Suprapubic skin (tissue), 4 donors: Measurements from ENCODE around the gene RBBP8NL. TPM values are rescaled to one million over a fixed set of nuclear protein-coding genes. Genes with fewer than 3 reads are reported as not detected.
"Not testable (repeated sequence)": the region's sequence is repeated elsewhere in the genome, so short reads cannot be mapped to it uniquely, and the experiment has no call there.

Experiments used
- DNase-seq, 2 donors: peaks; one replicate each; pipeline ENCODE4 v3.0.0-alpha.2; 2019; ENCODE audit warnings: low spot score in 2 of 2
- H3K27ac ChIP-seq: fragments of 200-600 bp; sonication (generic); one replicate; pipeline ENCODE4 v1.5.1; 2019
- H3K27me3 ChIP-seq: fragments of 200-600 bp; sonication (generic); one replicate; pipeline ENCODE4 v1.5.1; 2019
- H3K36me3 ChIP-seq: fragments of 200-600 bp; sonication (generic); one replicate; pipeline ENCODE4 v1.5.1; 2019
- H3K4me1 ChIP-seq: fragments of 200-600 bp; sonication (generic); one replicate; pipeline ENCODE4 v1.5.1; 2019
- H3K4me3 ChIP-seq: fragments of 200-600 bp; sonication (generic); one replicate; pipeline ENCODE4 v1.5.1; 2019; ENCODE audit warnings: mild to moderate bottlenecking
- H3K9me3 ChIP-seq: fragments of 200-600 bp; sonication (generic); one replicate; pipeline ENCODE4 v1.5.1; 2019
- EP300 ChIP-seq: sonication (generic); formaldehyde crosslinking; IDR thresholded peaks from one replicate; pipeline ENCODE4 v1.6.1; 2017; ENCODE audit warnings: antibody characterized with exemption
- POLR2A ChIP-seq, 2 donors: fragments of 450-650 bp; IDR thresholded peaks; one replicate each; pipeline ENCODE4 v1.6.1; 2017; ENCODE audit warnings: antibody characterized with exemption in 2 of 2, mild to moderate bottlenecking in 2 of 2, moderate library complexity in 2 of 2
- POLR2AphosphoS5 ChIP-seq, 3 donors: sonication (generic); formaldehyde crosslinking; IDR thresholded peaks; one replicate each; pipeline ENCODE4 v1.6.1; 2017; ENCODE audit warnings: antibody characterized with exemption in 3 of 3
- WGBS: methylation state at CpG from one replicate; pipeline ENCODE4 v1.1.5; 2018; 5-methylcytosine and 5-hydroxymethylcytosine counted together
- total RNA-seq, 4 donors: library from RNA; depleted of rRNA; stranded (reverse); fragments of >200 nt; gene quantifications; one replicate each; pipeline ENCODE4 v1.1.0, GENCODE V29; 2016
- TF ChIP-seq, protein P1 (sequence below), 2 donors: fragments of 200-600 bp in 1 of 2; fragments of 450-650 bp in 1 of 2; sonication (generic) in 1 of 2; IDR thresholded peaks; one replicate each; pipeline ENCODE4 v1.5.1; 2016 to 2019; ENCODE audit warnings: antibody characterized with exemption in 2 of 2, mild to moderate bottlenecking in 1 of 2, moderate library complexity in 1 of 2

The RBBP8NL gene
- total RNA-seq, 4 donors from 2014 or later = 2.0 to 6.6 (median 3.9) TPM

- WGBS = no CpG with 5 or more reads among the region's 10 CpGs
- TF ChIP-seq POLR2A (IDR thresholded peaks at IDR 0.05) (no peak), EP300 (no peak), POLR2AphosphoS5 (IDR thresholded peaks at IDR 0.05) (no peak)
- TF ChIP-seq, protein P1, sequence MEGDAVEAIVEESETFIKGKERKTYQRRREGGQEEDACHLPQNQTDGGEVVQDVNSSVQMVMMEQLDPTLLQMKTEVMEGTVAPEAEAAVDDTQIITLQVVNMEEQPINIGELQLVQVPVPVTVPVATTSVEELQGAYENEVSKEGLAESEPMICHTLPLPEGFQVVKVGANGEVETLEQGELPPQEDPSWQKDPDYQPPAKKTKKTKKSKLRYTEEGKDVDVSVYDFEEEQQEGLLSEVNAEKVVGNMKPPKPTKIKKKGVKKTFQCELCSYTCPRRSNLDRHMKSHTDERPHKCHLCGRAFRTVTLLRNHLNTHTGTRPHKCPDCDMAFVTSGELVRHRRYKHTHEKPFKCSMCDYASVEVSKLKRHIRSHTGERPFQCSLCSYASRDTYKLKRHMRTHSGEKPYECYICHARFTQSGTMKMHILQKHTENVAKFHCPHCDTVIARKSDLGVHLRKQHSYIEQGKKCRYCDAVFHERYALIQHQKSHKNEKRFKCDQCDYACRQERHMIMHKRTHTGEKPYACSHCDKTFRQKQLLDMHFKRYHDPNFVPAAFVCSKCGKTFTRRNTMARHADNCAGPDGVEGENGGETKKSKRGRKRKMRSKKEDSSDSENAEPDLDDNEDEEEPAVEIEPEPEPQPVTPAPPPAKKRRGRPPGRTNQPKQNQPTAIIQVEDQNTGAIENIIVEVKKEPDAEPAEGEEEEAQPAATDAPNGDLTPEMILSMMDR (IDR thresholded peaks at IDR 0.05) = no peak
- Histone ChIP-seq H3K36me3 (no peaks in the 10 kb centered on the region), H3K9me3 (no peaks in the 10 kb centered on the region), H3K27me3 (peaks cover 50% of the 10 kb centered on the region), H3K27ac (peak overlapping the region; percentile 58), H3K4me1 (peaks cover 28% of the 10 kb centered on the region), H3K4me3 (no peak overlapping the region)
- DNase-seq = no peak
These were observed 648 bp upstream of the RBBP8NL start for GRCh38 chr20:62428002-62428372.

GRCh38 chr20:62426699-62427131 lies 624 bp downstream of the RBBP8NL start:
- peak overlapping the region; percentile 34 for H3K4me3 ChIP-seq
- peaks cover 28% of the 10 kb centered on the region for H3K4me1 ChIP-seq
- WGBS = no CpG with 5 or more reads among the region's 22 CpGs
- H3K27me3 ChIP-seq = peaks cover 50% of the 10 kb centered on the region
- H3K9me3 ChIP-seq = no peaks in the 10 kb centered on the region
- peak overlapping the region; percentile 77 for H3K27ac ChIP-seq
- H3K36me3 ChIP-seq = no peaks in the 10 kb centered on the region
- no peak for DNase-seq
- TF ChIP-seq POLR2AphosphoS5 (IDR thresholded peaks at IDR 0.05) (no peak), POLR2A (IDR thresholded peaks at IDR 0.05) (no peak), EP300 (no peak)
- TF ChIP-seq, protein P1 (IDR thresholded peaks at IDR 0.05) = no peak

- H3K36me3 ChIP-seq, DNase-seq, H3K27ac ChIP-seq, H3K9me3 ChIP-seq, H3K4me3 ChIP-seq: not testable (repeated sequence)
- WGBS = 96% methylated on average over 4 of the region's 4 CpGs
- Histone ChIP-seq H3K4me1 (peaks cover 28% of the 10 kb centered on the region), H3K27me3 (peaks cover 50% of the 10 kb centered on the region)
These were observed 1.3 kb downstream of the RBBP8NL start for GRCh38 chr20:62426059-62426348.

DNA sequence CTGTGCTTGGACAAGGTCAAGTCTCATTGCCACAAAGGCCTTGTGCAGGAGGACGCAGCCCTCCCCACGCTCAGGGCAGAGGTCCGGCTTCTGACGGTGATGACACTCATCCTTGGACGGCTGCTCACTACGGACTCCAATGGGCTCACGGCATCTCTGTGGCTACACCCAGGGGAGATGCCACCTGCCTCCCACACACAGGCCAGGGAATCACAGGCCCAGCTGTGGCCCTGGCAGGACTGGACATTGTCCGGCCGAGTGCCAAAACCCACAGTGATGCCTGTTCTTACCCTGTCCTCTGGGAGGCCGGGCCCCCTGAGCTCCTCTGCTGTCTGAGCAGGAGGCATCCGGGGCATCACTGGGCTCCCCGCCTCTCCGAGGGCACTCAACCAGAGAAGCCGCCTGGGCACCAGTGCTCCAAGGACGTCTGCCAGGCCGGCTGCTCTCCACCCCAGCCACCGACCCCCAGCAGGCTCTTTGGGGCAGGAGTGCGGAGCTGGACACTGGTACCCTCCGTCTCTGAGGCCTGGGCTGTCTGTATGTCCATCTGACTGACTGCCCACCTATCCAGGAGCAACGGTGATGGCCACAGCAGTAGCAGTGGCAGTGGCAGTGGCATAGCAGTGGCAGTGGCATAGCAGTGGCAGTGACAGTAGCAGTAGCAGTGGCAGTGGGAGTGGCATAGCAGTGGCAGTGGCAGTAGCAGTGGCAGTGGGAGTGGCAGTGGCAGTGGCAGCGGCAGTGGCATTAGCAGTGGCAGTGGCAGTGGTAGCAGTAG lies 1.9 kb downstream of the RBBP8NL start:
- TF ChIP-seq EP300 (no peak), POLR2AphosphoS5 (IDR thresholded peaks at IDR 0.05) (no peak), POLR2A (IDR thresholded peaks at IDR 0.05) (no peak)
- TF ChIP-seq, protein P1 (IDR thresholded peaks at IDR 0.05) = no peak
- H3K4me3 ChIP-seq = no peak overlapping the region
- WGBS = 80% methylated on average over 1 of the region's 21 CpGs
- H3K27me3 ChIP-seq = peaks cover 50% of the 10 kb centered on the region
- H3K27ac ChIP-seq = no peak overlapping the region
- H3K4me1 ChIP-seq = peaks cover 28% of the 10 kb centered on the region
- H3K36me3 ChIP-seq = no peaks in the 10 kb centered on the region
- DNase-seq = no peak
- no peaks in the 10 kb centered on the region for H3K9me3 ChIP-seq

GRCh38 chr20:62424249-62425107 lies 2.9 kb downstream of the RBBP8NL start:
- no peak for TF ChIP-seq POLR2AphosphoS5 (IDR thresholded peaks at IDR 0.05)
- TF ChIP-seq POLR2A (IDR thresholded peaks at IDR 0.05) = no peak
- TF ChIP-seq EP300 = no peak
- TF ChIP-seq, protein P1 (IDR thresholded peaks at IDR 0.05) = no peak
- Histone ChIP-seq H3K9me3 (no peaks in the 10 kb centered on the region), H3K27ac (no peak overlapping the region), H3K4me3 (no peak overlapping the region), H3K4me1 (peaks cover 28% of the 10 kb centered on the region), H3K36me3 (no peaks in the 10 kb centered on the region), H3K27me3 (peaks cover 46% of the 10 kb centered on the region)
- no peak for DNase-seq
- 38% methylated on average over 15 of the region's 23 CpGs for WGBS
